Activated CD4-positive, alpha-beta T cell treated with anti-CD3 and anti-CD28 coated beads, Interleukin-2, amount 50 U/mL, for 24 hours (primary cell): ENCODE measurements around the gene PTP4A2.

Experiments
- DNase-seq, 2 donors: peaks; one replicate each; pipeline ENCODE4 v3.0.0-alpha.2; 2020; ENCODE audit warnings: low read depth in 1 of 2, low spot score in 1 of 2

The PTP4A2 gene

DNA sequence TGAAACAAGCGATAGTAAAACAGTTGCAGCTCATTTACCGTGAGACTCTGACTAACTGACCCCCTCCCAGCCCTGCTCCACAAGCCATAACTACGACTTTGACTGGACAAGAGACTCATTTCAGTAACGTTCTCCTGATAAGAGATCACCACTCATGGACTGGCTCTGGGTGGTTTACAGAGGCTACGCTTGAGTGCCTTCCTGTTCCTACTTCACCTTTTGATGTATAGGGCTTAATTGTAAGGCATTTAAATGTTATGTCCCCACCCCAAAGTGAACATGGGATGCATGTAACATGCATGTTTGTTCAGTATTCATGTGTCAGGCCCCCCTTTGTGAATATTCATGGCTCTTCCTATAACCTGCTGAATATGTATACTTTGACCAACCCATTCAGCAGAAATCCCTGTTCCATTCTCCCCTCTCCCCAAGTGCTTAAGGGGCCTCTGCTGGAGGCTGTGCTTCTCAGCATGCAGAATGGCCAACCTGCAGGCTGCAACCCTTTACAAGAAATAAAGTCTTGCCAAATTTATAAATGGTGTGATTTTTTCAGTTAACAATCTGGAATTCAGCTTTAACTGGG is 71.6 kb downstream of the PTP4A2 start:
- DNase-seq = no peak

DNA sequence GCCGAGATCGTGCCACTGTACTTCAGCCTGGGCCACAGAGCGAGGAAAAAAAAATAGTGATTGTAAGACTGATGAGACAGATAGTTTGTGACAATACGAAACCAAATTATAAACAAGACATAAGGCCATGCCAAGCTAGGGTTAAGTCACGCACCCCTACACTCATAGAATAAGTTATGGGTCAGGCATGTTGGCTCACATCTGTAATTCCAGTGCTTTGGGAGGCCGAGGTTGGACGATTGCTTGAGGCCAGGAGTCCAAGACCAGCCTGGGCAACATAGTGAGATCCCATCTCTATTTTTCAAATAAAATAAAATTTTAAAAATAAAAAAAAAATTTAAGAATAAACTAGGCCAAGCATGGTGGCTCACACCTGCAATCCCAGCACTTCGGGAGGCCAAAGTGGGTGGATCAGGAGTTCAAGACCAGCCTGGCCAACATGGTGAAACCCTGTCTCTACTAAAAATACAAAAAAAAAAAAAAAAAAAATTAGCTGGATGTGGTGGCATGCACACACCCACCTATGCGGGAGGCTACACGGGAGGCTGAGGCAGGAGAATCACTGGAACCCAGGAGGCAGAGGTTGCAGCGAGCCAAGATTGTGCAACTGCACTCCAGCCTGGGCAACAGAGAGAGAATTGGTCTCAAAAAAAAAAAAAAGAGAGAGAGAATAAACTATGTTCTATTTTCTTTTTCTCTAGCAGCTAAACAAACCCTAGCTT is 72.3 kb downstream of the PTP4A2 start:
- no peak for DNase-seq

DNA sequence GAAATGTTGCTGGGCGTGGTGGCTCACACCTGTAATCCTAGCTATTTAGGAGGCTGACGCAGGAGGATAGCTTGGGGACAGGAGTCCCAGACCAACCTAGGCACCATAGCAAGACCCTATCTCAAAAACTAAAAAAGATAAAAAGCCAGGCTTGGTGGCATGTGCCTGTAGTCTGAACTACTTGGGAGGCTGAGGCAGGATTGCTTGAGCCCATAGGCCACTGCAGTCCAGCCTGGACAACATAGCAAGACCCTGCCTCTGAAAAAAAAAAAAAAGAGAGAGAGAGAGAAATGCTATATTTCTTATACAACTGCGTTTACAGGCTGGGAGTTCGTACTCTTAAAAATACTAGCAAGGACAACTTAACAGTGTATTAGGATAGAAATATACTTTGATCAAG is 76.1 kb downstream of the PTP4A2 start:
- no peak for DNase-seq

DNA sequence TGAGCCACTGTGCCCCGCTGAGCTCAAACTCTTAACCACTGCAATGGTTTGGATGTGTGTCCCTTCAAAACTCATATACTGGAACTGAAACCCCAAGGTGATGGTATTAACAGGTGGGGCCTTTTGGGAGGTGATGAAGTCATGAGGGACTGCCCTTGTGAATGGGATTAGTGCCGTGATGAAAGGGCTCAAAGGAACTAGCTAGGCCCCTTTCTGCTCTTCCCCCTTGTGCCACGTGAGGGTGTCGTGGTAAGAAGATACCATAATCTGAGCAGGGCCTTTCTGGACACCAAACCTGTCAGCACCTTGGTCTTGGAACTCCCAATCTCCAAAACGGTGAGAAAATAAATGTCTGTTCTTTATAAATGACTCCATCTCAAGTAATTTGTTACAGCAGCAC is 76.8 kb downstream of the PTP4A2 start:
- DNase-seq = no peak

DNA sequence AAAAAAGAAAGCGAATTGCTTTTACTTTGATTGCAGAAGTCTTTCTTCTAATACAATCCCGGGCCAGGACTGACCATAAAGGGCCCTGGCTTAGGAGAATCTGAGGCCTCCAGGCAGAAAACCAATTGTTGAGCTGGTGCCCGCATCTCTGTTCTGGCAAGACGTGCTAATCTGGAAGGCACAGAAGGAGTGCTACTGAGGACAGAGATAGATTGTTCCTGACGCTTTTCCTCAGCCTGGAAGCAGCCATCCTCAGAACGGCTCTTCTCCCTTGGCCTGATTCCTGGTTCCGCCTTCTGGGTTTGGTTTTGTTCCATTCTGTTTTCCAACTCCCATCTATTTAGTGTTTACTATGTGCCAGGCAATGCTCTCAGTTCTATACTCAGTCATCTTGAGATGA is 77.6 kb downstream of the PTP4A2 start:
- DNase-seq = no peak

DNA sequence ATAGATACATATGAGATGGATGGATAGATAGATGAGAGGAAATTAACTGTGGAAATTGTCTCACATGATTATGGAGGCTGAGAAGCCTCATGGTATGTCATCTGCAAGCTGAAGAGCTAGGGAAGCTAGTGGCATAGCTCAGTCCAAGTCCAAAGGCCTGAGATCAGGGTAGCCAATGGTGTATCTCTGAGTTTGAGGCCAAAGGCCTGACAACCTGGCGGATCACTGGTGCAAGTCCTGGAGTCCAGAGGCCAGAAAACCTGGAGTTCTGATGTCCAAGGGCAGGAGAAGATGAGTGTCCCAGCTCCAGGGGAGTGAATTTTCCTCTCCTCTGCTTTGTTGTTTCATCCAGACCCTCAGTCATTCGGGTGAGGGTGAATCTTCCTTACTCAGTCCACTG is 78.4 kb downstream of the PTP4A2 start:
- no peak for DNase-seq

DNA sequence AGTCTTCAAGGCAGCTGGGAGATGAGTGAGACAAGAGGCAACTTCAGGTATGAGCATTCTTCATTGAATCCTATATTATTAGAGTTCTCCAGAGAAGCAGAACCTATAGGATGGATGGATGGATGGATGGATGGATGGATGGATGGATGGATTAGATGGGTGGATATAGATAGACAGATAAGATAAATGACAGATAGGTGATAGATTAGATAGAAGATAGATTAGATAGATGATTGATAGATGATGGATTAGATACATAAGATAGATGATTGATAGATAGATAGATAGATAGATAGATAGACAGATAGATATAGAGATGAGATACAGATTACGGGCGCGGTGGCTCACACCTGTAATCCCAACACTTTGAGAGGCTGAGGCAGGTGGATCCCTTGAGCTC is 79.1 kb downstream of the PTP4A2 start:
- no peak for DNase-seq

DNA sequence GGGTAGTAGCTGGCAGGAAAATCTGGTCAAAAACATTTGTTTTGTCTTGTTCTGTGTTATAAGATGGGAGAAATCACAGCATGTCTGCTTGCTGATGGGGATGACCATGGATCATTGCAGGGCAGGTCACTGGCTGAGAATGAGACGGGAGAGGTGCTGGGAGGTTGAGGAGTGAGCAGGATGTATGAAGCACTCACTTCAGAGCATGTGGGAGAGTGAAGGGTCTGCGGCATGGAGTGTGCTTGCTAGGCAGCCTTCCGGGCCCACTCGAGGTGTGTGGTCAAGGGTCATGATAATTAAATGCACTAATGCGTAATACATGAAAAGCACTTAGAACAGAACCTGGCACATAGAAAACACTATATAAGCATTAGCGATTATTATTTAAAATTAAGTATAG is 80.3 kb downstream of the PTP4A2 start:
- no peak for DNase-seq
